Right renal cortex interstitium (tissue), 3 donors: ENCODE data around the gene SNU13. TPM values are rescaled to one million over a fixed set of nuclear protein-coding genes. Genes with fewer than 3 reads are reported as not detected.
"Not testable (repeated sequence)": the region's sequence is repeated elsewhere in the genome, so short reads cannot be mapped to it uniquely, and the experiment has no call there.

Experiments used
- DNase-seq, 3 donors: peaks; one replicate each; pipeline ENCODE4 v3.0.0-alpha.2; 2013; ENCODE audit warnings: low read depth in 3 of 3, low spot score in 2 of 3
- polyA plus RNA-seq, 3 donors: library from polyadenylated mRNA; unstranded; fragments of 120-200 nt; gene quantifications; one replicate each; pipeline ENCODE4 v1.2.1, GENCODE V29; 2013; ENCODE audit not compliant: insufficient read length in 3 of 3

Gene SNU13
- polyA plus RNA-seq, 3 donors: 135 to 151 (median 145) TPM

- DNase-seq: peak; percentile 66 to 76 (median 72)
These were observed 6.4 kb downstream of the SNU13 start for GRCh38 chr22:41682033-41682807.

GRCh38 chr22:41681616-41682015 is 7.1 kb downstream of the SNU13 start:
- DNase-seq: no peak

GRCh38 chr22:41676134-41676533 is 12.5 kb downstream of the SNU13 start:
- no peak for DNase-seq

- DNase-seq: no peak
These were observed 13.8 kb downstream of the SNU13 start for GRCh38 chr22:41674846-41675340.

GRCh38 chr22:41672780-41673509 is 15.7 kb downstream of the SNU13 start:
- no peak for DNase-seq

GRCh38 chr22:41672096-41672495 is 16.6 kb downstream of the SNU13 start:
- not testable (repeated sequence) for DNase-seq

GRCh38 chr22:41668971-41669911 is 19.4 kb downstream of the SNU13 start:
- no peak for DNase-seq

- no peak for DNase-seq
These were observed 23.7 kb downstream of the SNU13 start for GRCh38 chr22:41664951-41665350.

GRCh38 chr22:41664490-41664889 is 24.2 kb downstream of the SNU13 start:
- no peak for DNase-seq

GRCh38 chr22:41663594-41663993 is 25.1 kb downstream of the SNU13 start:
- DNase-seq: not testable (repeated sequence)

- DNase-seq: no peak
These were observed 27.0 kb downstream of the SNU13 start for GRCh38 chr22:41661713-41662112.

GRCh38 chr22:41661088-41661487 is 27.6 kb downstream of the SNU13 start:
- no peak for DNase-seq

- DNase-seq: no peak
These were observed 28.3 kb downstream of the SNU13 start for GRCh38 chr22:41660416-41660815.

- DNase-seq: no peak
These were observed 28.7 kb downstream of the SNU13 start for GRCh38 chr22:41659941-41660340.

- DNase-seq: no peak
These were observed 29.8 kb downstream of the SNU13 start for GRCh38 chr22:41658869-41659268.

- DNase-seq: no peak
These were observed 31.0 kb downstream of the SNU13 start for GRCh38 chr22:41657709-41658108.

GRCh38 chr22:41656556-41656955 is 32.1 kb downstream of the SNU13 start:
- peak in 1 of 3 donors; percentile 15 for DNase-seq

GRCh38 chr22:41654322-41654721 is 34.3 kb downstream of the SNU13 start:
- no peak for DNase-seq

- DNase-seq: no peak
These were observed 37.8 kb downstream of the SNU13 start for GRCh38 chr22:41650821-41651220.

GRCh38 chr22:41650229-41650628 is 38.4 kb downstream of the SNU13 start:
- DNase-seq: no peak

- DNase-seq: no peak
These were observed 40.2 kb downstream of the SNU13 start for GRCh38 chr22:41648432-41648831.
